ENCODE data around the gene RRAD.
"Not testable (repeated sequence)": the region's sequence is repeated elsewhere in the genome, so short reads cannot be mapped to it uniquely, and the experiment has no call there.

Gene RRAD

GRCh38 chr16:66948837-66949225 is 23.5 kb upstream of the RRAD start:
- H3K4me3 ChIP-seq (ENCODE audit: low read depth, low read length), result no peak overlapping the region
- no peak for DNase-seq (ENCODE audit: low read depth)
- TF ChIP-seq CTCF (IDR thresholded peaks at IDR 0.05; ENCODE audit: insufficient read depth, low read depth, low read length, missing control alignments), result no peak

DNA sequence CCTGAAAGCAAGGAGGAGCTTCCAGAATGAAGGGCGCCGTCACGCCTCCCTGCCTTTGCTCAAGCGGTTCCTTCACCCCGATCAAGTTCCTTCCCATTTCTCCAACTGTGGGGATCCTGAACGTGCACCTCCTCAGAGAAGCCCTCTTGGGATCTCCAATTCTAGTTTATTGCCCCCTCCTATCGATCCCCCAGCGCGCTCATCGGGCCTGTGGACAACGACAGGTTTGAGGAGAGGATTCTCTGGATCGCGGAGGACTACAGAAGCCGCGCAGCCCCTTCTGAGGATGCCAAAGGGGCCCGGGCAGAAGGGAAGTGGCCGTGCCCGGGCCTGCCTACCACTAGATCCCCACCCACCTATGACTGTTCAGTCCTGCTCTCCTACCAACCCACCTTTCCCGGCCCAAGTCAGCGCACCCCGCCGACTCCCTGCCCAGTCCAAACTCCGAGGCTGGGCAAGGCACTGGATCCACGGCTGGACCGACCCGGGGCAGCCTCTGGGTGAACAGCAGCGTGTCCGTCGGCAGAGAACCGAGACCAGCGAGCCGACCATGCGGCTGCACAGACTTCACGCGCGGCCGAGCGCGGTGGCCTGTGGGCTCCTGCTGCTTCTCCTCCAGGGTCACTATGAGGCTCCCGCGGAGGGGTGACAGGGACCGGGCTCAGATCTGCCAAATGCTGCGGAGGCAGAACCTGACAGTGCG is 22.9 kb upstream of the RRAD start:
- DNase-seq (ENCODE audit: low read depth), result no peak
- peak overlapping the region; percentile 74 for H3K4me3 ChIP-seq (ENCODE audit: low read depth, low read length)
- no peak for TF ChIP-seq CTCF (IDR thresholded peaks at IDR 0.05; ENCODE audit: insufficient read depth, low read depth, low read length, missing control alignments)

DNA sequence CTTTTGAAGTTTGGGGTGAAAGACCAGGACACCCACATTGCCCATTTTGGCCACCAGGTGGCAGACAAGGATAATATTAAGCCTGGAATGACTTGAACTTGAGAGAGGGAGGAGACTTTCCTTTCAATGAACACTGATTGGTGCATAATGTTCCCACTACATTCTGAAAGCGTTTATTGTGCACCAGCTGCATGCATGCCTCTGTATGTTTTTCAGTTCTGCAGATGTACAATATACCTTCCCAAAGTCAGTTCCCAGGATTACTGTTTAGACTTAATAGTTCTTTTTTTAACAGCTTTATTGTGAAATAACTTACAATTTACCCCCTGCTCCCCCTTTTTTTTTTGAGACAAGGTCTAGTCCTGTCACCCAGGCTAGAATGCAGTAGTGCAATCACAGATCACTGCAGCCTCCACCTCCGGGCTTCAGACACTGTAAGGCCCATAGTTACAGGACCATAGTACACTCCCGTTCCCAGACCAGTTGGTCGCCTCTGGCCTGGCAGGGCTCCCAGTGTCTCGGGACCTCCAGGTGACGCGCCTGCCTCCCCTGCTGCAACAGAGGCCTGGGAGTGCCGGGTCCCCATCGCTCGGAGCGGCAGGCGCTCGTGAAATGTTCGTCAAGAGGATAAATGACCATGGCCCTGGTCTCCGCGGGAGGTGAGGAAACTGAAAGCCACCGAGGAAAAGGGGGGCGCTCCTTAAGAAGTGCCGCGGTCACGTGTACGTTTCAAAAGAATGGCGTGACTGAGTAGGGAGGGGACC is 22.1 kb upstream of the RRAD start:
- H3K4me3 ChIP-seq (ENCODE audit: low read depth, low read length), result peak overlapping the region; percentile 74
- peak; percentile 80 for TF ChIP-seq CTCF (IDR thresholded peaks at IDR 0.05; ENCODE audit: insufficient read depth, low read depth, low read length, missing control alignments)
- peak; percentile 89 for DNase-seq (ENCODE audit: low read depth)

- H3K4me3 ChIP-seq (ENCODE audit: low read depth, low read length), result no peak overlapping the region
- no peak for DNase-seq (ENCODE audit: low read depth)
- no peak for TF ChIP-seq CTCF (IDR thresholded peaks at IDR 0.05; ENCODE audit: insufficient read depth, low read depth, low read length, missing control alignments)
Measured at GRCh38 chr16:66946974-66947301, 21.6 kb upstream of the RRAD start.

DNA sequence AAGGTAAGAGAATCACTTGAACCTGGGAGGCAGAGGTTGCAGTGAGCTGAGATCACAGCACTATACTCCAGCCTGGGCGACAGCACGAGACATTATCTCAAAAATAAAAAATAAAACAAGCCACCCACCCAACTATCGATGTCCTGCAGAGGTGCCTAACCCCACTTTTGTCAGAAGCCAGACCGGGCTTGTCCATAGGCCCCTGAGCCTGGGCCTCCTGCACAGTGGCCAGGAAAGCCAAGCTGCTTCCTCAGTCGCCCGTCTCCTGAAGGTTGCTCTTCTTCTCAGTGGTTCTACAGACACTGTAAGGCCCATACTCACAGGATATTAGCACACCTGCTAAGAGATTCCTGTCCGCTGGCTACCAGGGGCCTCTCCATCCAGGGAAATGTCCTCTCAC is 21.2 kb upstream of the RRAD start:
- H3K4me3 ChIP-seq (ENCODE audit: low read depth, low read length), result no peak overlapping the region
- no peak for DNase-seq (ENCODE audit: low read depth)
- TF ChIP-seq CTCF (IDR thresholded peaks at IDR 0.05; ENCODE audit: insufficient read depth, low read depth, low read length, missing control alignments), result no peak

- no peak for DNase-seq (ENCODE audit: low read depth)
- no peak overlapping the region for H3K4me3 ChIP-seq (ENCODE audit: low read depth, low read length)
- TF ChIP-seq CTCF (IDR thresholded peaks at IDR 0.05; ENCODE audit: insufficient read depth, low read depth, low read length, missing control alignments), result no peak
Measured at GRCh38 chr16:66945939-66946338, 20.6 kb upstream of the RRAD start.

- H3K4me3 ChIP-seq (ENCODE audit: low read depth, low read length); DNase-seq (ENCODE audit: low read depth): not testable (repeated sequence)
Measured at GRCh38 chr16:66944971-66945370, 19.6 kb upstream of the RRAD start.

All from GM12865 (cell line).